Measurements from ENCODE around the gene TAF15. TPM values are rescaled to one million over a fixed set of nuclear protein-coding genes. Genes with fewer than 3 reads are reported as not detected.

The TAF15 gene
- 10 to 100 TPM; 55.9 to 79.8 (median 65.4) TPM for total RNA-seq

DNA sequence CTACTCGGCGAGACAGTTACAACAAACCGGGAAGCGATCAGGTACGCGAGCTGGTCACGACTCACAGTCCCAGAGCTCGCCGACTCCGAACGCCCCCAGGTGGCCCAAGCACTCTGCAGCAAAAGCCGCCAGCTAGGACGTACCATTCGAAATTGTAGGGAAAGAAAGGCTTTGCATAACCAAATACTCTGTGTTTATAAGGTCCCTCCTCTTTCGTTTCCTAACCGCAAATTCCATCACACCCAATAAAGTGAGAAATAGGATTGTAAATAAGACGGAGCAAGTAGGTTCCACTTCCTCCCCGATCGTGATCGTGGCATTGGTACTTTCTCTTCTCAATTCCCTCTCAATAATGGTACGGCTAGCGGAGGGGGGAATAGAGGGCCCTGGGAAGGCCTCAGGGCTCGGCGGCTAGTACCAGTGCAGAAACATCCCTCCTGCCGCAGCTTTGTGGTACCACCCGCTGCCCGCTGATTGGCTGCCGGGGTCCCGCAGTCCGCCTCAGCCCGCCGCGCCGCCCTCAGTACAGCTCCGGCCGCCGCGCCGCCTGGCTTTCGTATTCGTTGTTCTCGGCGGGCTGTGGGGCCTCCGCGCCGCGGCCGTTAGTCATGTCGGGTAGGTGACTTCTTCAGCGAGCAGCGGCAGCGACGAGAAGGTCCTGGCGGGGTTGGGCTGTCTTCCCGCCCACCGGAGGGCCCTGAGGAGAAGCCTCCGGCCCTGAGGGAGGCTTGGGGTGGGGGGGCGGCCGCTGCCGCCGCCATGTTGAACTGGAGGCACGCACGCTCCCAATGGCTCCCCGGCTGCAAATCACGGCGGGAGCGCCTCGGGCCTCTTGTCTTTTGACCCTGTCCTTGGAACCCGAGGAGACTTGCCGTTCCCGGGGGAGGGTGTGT lies at the start of gene TAF15:
TAF15 (plus strand) TSS at position 523 of the 893 bp plus-strand sequence; CDS start at position 609, 86 bp downstream.
- H3K4me1 ChIP-seq = peaks cover 21 to 23% of the 10 kb centered on the region in 2 donors

DNA sequence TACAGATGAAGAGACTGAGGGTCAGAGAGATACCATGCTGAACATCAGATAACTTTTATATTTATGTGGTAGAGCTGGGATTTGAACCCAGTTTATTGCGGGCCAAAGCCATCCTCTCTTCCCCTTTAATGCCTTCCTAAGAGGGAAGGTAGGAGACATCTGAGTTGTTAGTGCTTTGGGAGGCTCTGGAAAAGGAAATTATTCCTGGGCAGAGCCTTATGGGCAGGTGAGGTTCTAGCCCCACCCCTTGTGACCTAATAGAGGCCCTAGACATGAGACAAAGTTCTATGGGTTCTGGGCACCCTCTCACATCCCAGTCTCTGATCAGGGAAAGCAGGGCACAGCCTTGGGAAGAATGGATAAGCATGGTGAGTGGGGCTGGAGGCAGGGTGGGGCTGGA lies 48.7 kb upstream of the TAF15 start, which contains the start of gene C17orf50:
C17orf50 (plus strand) TSS at position 301 of the 400 bp plus-strand sequence; CDS start at position 356, 55 bp downstream.
- no peak for DNase-seq
- H3K9me3 ChIP-seq = no peaks in the 10 kb centered on the region
- no peaks in the 10 kb centered on the region for H3K27me3 ChIP-seq
- TF ChIP-seq, protein P1, sequence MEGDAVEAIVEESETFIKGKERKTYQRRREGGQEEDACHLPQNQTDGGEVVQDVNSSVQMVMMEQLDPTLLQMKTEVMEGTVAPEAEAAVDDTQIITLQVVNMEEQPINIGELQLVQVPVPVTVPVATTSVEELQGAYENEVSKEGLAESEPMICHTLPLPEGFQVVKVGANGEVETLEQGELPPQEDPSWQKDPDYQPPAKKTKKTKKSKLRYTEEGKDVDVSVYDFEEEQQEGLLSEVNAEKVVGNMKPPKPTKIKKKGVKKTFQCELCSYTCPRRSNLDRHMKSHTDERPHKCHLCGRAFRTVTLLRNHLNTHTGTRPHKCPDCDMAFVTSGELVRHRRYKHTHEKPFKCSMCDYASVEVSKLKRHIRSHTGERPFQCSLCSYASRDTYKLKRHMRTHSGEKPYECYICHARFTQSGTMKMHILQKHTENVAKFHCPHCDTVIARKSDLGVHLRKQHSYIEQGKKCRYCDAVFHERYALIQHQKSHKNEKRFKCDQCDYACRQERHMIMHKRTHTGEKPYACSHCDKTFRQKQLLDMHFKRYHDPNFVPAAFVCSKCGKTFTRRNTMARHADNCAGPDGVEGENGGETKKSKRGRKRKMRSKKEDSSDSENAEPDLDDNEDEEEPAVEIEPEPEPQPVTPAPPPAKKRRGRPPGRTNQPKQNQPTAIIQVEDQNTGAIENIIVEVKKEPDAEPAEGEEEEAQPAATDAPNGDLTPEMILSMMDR (IDR thresholded peaks at IDR 0.05) = no peak
- TF ChIP-seq POLR2A (IDR thresholded peaks at IDR 0.05) = no peak
- 61 to 100% methylated on average over 1 of the region's 1 CpG for WGBS, 2 donors
- peaks cover 7 to 12% of the 10 kb centered on the region in 2 donors for H3K4me1 ChIP-seq
- H3K36me3 ChIP-seq = no peaks in the 10 kb centered on the region
- intact Hi-C loops (cut with DNase I) = no loop called here
- H3K27ac ChIP-seq = no peak within 1 kb of the TSS
- H3K4me3 ChIP-seq (replicated peaks in 1 of 3) = no peak within 1 kb of the TSS

More for the DNA sequence above, at the start of gene TAF15:
- peak within 1 kb of the TSS; percentile 74 to 97 (median 92) for H3K27ac ChIP-seq
- no peaks in the 10 kb centered on the region for H3K36me3 ChIP-seq
- peak; percentile 96 to 97 for DNase-seq
- intact Hi-C loops (cut with DNase I) = no loop called here
- WGBS, 2 donors = 1% methylated on average over 30 to 31 of the region's 71 CpGs
- no peaks in the 10 kb centered on the region for H3K27me3 ChIP-seq
- H3K9me3 ChIP-seq = no peaks in the 10 kb centered on the region
- TF ChIP-seq POLR2A (IDR thresholded peaks at IDR 0.05) = peak; percentile 95 to 99
- TF ChIP-seq, protein P1 (IDR thresholded peaks at IDR 0.05) = peak in 5 of 6 experiments; percentile 21 to 86 (median 73)
- H3K4me3 ChIP-seq (replicated peaks in 1 of 3) = peak within 1 kb of the TSS; percentile 47 to 89 (median 70)

DNA sequence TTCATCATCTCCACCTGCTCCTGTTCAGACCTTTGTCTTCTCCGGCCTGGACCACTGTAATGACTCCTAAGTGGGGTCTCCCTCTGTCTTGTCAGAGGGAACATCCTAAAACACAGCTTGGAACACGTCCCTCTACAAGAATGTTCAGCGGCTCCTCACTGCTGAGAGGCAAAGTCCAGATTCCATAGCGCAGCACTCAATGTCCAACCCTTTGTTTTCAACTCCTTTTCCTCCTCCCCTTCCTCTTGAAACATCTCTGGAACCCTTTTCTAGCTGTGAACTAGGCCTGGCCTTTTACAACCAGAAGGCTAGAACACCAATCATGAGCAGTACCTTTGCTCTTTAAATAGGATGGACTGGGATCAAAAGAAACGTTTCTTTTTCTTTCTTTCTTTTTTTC lies 47.7 kb upstream of the TAF15 start:
- H3K27me3 ChIP-seq = no peaks in the 10 kb centered on the region
- no peak for DNase-seq
- 87 to 91% methylated on average over 5 of the region's 5 CpGs for WGBS, 2 donors
- intact Hi-C loops (cut with DNase I) = no loop called here
- no peaks in the 10 kb centered on the region for H3K36me3 ChIP-seq
- peaks cover 7 to 9% of the 10 kb centered on the region in 2 donors for H3K4me1 ChIP-seq
- TF ChIP-seq POLR2A (IDR thresholded peaks at IDR 0.05) = no peak
- TF ChIP-seq, protein P1 (IDR thresholded peaks at IDR 0.05) = no peak
- no peak overlapping the region for H3K4me3 ChIP-seq (replicated peaks in 1 of 3)
- H3K9me3 ChIP-seq = no peaks in the 10 kb centered on the region
- H3K27ac ChIP-seq = no peak overlapping the region

DNA sequence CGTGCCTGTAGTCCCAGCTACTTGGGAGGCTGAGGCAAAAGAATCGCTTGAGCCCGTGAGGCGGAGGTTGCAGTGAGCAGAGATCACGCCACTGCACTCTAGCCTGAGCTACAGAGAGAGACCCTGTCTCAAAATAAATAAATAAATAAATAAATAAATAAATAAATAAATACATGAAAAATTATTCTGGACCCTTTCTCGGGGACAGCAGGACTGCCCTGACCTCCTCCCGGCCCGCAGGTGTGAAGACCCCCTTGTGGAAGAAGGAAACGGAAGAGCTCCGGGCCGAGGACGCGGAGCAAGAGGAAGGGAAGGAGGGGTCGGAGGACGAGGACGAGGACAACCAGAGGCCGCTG lies 45.5 kb upstream of the TAF15 start:
- Histone ChIP-seq H3K27me3 (no peaks in the 10 kb centered on the region), H3K4me1 (peaks cover 7 to 9% of the 10 kb centered on the region in 2 donors), H3K27ac (peak overlapping the region in 1 of 3 donors; percentile 56), H3K36me3 (no peaks in the 10 kb centered on the region), H3K9me3 (no peaks in the 10 kb centered on the region), H3K4me3 (replicated peaks in 1 of 3) (peak overlapping the region in 1 of 3 donors; percentile 25)
- peak in 1 of 2 donors; percentile 12 for DNase-seq
- WGBS, 2 donors = 35 to 37% methylated on average over 17 of the region's 17 CpGs
- TF ChIP-seq POLR2A (IDR thresholded peaks at IDR 0.05) = no peak
- TF ChIP-seq, protein P1 (IDR thresholded peaks at IDR 0.05) = no peak
- intact Hi-C loops (cut with DNase I) = loop anchor here (2.0 kb wide), 1 partner anchor 41 kb away; no protein-coding TSS in a partner anchor

Data from thyroid gland (tissue), 4 donors.